ENCODE measurements around the gene TERT.

Gene TERT

GRCh38 chr5:1312206-1312605 lies 17.3 kb upstream of the TERT start:
- in situ Hi-C loops (cut with MboI; ENCODE audit: low pct_unique_long_range_greater_than_20kb, low sequenced_read_pairs, unreplicated experiment) = no loop called here
- DNase-seq (ENCODE audit: low spot score) = no peak
- no peak for TF ChIP-seq CTCF (IDR thresholded peaks at IDR 0.05; ENCODE audit: extremely low read depth, insufficient read depth, missing control alignments)

- in situ Hi-C loops (cut with MboI; ENCODE audit: low pct_unique_long_range_greater_than_20kb, low sequenced_read_pairs, unreplicated experiment) = no loop called here
- no peak for DNase-seq (ENCODE audit: low spot score)
- TF ChIP-seq CTCF (IDR thresholded peaks at IDR 0.05; ENCODE audit: extremely low read depth, insufficient read depth, missing control alignments) = no peak
Observed at GRCh38 chr5:1311439-1312055, 16.7 kb upstream of the TERT start.

GRCh38 chr5:1310118-1310517 lies 15.2 kb upstream of the TERT start:
- in situ Hi-C loops (cut with MboI; ENCODE audit: low pct_unique_long_range_greater_than_20kb, low sequenced_read_pairs, unreplicated experiment) = no loop called here
- no peak for TF ChIP-seq CTCF (IDR thresholded peaks at IDR 0.05; ENCODE audit: extremely low read depth, insufficient read depth, missing control alignments)
- no peak for DNase-seq (ENCODE audit: low spot score)

- in situ Hi-C loops (cut with MboI; ENCODE audit: low pct_unique_long_range_greater_than_20kb, low sequenced_read_pairs, unreplicated experiment) = no loop called here
- TF ChIP-seq CTCF (IDR thresholded peaks at IDR 0.05; ENCODE audit: extremely low read depth, insufficient read depth, missing control alignments) = no peak
Observed at GRCh38 chr5:1304033-1304432, 9.2 kb upstream of the TERT start.

GRCh38 chr5:1302258-1302657 lies 7.4 kb upstream of the TERT start:
- DNase-seq (ENCODE audit: low spot score) = no peak
- in situ Hi-C loops (cut with MboI; ENCODE audit: low pct_unique_long_range_greater_than_20kb, low sequenced_read_pairs, unreplicated experiment) = no loop called here
- no peak for TF ChIP-seq CTCF (IDR thresholded peaks at IDR 0.05; ENCODE audit: extremely low read depth, insufficient read depth, missing control alignments)

More at GRCh38 chr5:1304033-1304432, 9.2 kb upstream of the TERT start:
- DNase-seq (ENCODE audit: low spot score) = no peak

- DNase-seq (ENCODE audit: low spot score) = no peak
- TF ChIP-seq CTCF (IDR thresholded peaks at IDR 0.05; ENCODE audit: extremely low read depth, insufficient read depth, missing control alignments) = no peak
- in situ Hi-C loops (cut with MboI; ENCODE audit: low pct_unique_long_range_greater_than_20kb, low sequenced_read_pairs, unreplicated experiment) = no loop called here
Observed at GRCh38 chr5:1300581-1301083, 5.8 kb upstream of the TERT start.
